HG03354 (cell line): ENCODE measurements around the gene PRR20G.
"Not testable (repeated sequence)": the region's sequence is repeated elsewhere in the genome, so short reads cannot be mapped to it uniquely, and the experiment has no call there.

Experiments
- ATAC-seq: cut with Tn5 transposase; IDR thresholded peaks from one replicate; pipeline ENCODE4 v1.9.1; 2021; ENCODE audit warnings: mild to moderate bottlenecking; ENCODE audit not compliant: unreplicated experiment, poor library complexity, severe bottlenecking

Gene PRR20G

DNA sequence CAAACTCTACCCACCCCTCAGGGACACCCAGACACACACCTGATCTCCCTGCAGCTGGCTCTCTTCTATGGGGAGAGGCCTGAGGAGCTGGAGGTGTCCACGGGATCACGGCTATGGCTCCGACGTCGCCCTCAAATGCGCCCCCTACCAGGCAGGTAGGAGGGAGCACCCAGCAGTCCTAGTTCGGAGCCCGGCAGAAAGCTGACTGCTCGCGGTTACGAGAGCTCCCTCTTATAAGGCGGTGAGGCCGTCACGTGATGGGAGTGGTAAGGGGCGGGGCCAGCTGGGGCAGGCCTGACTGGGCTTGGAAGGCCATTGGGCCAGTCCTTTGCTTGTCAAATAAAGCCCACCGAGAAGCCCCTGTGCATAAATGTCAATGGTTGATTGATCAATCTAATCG lies at the start of gene PRR20G:
Gene PRR20G, minus strand, starts transcription at position 207 of the 400 bp plus-strand sequence. CDS start 681 bp downstream, outside the sequence.
- ATAC-seq: no peak

DNA sequence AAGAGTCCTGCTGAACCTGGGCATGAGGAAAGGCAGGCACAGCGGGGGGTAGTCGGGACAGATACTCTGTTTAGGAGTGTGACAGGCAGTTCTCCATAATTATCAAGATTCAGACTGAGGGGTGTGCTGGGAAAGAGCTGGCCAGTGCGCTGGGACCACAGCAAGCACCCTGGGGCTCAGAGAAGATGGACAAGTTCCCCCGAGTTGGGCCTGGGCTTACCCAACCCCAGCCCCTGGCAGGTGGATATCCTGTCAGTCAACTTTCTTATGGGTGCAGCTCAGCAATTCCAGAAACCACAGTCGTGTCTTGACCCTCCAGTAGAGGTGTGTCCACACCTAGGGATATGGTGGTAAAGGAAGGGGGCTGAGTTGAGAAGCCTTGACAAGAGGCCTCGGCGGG lies 49.2 kb upstream of the PRR20G start:
- no peak for ATAC-seq

GRCh38 chr3:127336101-127336500 lies 48.3 kb upstream of the PRR20G start:
- no peak for ATAC-seq

DNA sequence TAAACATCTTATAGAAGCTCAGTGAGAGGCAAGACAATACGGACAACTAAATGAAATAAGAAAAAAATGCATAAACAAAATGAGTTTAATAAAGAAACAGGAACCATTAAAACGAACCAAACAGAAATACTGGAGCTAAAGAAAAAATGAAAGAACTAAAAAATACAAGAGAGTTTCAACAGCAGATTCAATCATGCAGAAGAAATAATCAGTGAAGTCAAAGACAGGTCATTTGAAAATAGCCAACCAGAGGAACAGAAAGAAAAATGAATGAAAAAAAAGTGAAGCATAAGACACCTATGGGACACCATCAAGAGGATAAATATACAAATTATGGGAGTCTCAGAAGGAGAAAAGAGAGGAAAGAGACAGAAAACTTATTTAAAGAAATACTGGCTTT lies 42.5 kb upstream of the PRR20G start:
- ATAC-seq: no peak

GRCh38 chr3:127329631-127330285 lies 41.9 kb upstream of the PRR20G start:
- no peak for ATAC-seq

DNA sequence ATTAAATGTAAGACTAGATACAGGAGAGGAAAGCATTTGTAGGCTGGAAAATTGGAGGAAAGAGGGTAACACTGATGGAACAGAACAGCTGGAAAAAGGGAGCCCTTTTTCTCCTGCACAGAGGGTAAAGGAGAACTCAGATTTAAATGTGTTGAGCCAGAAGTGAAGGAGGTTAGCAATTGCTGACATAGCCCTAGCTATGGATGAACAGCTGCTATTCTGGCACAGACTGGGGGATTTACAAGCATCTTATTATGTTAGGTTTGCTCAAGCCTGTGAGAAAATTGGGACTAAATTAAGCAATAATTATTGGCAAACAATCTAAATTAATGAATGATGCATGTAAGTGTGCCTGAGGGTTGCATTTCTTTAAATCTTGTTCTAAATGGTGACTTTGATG lies 40.6 kb upstream of the PRR20G start:
- no peak for ATAC-seq

- ATAC-seq: no peak
These were observed 38.5 kb upstream of the PRR20G start for GRCh38 chr3:127326341-127326740.

DNA sequence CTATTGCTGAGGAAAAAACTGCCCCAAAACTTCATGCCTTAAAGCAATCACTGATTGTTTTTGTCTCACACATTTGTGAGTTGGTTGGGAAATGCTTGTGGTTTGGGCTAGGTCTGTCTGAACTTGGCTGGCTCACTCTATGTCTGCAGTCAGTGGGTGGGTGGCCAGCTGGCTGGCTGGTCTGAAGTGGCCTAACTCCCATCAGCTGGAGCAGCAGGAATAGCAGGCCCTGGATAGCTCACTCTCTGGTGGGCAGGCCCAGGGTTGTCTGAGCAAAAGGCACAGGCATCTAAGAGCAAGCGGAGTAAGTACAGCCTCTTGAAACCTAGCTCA lies 37.7 kb upstream of the PRR20G start:
- ATAC-seq: no peak

- ATAC-seq: no peak
These were observed 37.2 kb upstream of the PRR20G start for GRCh38 chr3:127324913-127325628.

- no peak for ATAC-seq
These were observed 36.2 kb upstream of the PRR20G start for GRCh38 chr3:127324076-127324475.

GRCh38 chr3:127323581-127323980 lies 35.7 kb upstream of the PRR20G start:
- no peak for ATAC-seq

DNA sequence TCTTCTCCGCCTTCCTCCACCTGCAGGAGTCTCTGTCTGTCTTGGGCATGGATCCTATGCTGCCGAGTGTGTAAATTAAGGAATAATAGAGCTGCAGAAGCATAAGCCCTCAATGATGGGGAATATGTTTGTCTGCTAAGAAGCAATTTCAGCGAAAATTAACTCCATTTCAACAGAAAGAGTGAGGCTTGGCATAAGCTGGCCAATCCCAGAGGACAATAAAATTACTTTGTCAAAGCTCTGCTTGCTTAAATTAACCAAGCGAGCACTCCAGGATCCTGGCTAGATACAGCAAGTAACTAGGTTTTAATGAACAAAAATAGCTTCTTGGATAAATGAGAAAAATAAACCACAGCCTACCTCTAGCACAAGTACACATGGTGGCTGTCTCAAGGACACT lies 33.5 kb upstream of the PRR20G start:
- no peak for ATAC-seq

- ATAC-seq: no peak
These were observed 32.8 kb upstream of the PRR20G start for GRCh38 chr3:127320529-127321121.

DNA sequence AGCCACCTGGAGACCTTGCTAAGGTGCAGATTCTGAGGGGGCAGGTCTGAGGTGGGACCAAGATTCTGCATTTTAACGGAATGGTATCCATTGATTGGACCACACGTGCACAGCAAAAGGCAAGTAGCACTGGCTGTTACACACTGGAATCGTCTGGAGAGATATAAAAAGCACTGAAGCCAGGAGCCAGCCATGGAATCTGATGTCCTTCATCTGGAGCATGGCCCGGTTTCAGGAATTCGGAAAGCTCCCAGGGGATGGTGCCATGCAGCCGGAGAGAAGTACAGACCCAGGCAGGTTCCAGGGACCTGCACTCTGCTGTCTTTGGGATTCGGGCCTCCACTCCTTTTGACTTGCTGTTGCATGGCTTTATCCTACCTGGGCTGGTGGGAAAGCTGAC lies 28.8 kb upstream of the PRR20G start:
- ATAC-seq: no peak

DNA sequence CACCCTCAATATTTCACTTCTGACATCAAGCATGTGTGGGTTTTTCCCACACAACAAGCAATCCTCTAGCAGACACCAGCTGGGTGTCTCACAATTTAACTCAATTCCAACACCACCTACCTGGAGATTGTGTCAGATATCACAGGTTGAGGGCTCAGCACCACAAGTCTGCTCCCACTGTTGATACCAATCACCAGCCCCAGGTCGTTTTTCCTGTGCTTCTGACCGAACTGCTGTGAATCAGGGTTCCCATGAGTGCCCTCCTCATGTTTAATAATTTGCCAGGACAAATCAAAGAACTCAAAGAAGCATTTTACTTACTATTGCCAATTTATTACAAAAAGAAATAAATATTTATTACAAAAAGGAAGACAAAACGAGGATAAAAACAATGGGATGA lies 25.0 kb upstream of the PRR20G start:
- no peak for ATAC-seq

DNA sequence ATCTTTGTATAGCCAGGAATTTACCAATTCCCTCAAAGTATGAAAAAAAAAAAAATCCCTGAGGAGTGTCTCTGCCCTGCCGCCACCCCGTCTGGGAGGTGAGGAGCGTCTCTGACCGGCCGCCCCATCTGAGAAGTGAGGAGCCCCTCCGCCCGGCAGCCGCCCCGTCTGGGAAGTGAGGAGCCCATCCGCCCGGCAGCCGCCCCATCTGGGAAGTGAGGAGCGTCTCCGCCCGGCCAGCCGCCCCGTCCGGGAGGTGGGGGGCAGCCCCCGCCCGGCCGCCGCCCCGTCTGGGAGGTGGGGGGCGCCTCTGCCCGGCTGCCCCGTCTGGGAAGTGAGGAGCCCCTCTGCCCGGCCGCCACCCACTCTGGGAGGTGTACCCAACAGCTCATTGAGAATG lies 21.0 kb upstream of the PRR20G start:
- not testable (repeated sequence) for ATAC-seq

- ATAC-seq: no peak
These were observed 20.1 kb upstream of the PRR20G start for GRCh38 chr3:127307916-127308315.

- ATAC-seq: no peak
These were observed 19.4 kb upstream of the PRR20G start for GRCh38 chr3:127307112-127307835.

GRCh38 chr3:127306361-127307111 lies 18.7 kb upstream of the PRR20G start:
- ATAC-seq: no peak

DNA sequence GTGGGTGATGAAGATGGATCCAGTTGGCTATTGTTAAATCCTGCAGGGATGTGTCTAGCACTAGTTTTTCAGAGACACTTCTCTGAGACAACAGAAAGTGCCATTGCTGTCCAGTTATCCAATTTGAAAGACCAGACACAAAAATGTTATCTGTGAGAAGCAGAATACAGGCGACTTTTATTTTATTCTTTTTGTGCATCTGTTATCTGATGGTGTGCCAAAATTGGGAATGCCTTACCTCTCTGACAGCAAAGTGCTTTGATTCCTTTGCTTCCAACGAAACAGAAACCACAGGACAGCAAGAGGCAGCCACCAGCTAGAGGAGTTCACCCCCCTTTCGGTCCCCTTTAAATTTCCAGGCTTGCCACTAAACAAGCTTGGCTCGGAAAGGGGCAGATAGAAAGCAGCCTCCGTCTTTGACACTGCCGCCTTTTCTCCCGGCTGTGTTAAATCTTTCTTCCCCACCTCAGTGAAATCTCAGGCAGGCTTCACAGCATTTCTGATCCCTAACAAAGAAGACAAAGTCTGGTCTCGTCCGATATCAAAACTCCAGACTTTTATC lies 17.7 kb upstream of the PRR20G start:
- no peak for ATAC-seq
